Neural cell (in vitro differentiated cells): ENCODE measurements around the gene SORL1-AS1.

Experiments used
- H2AFZ ChIP-seq: fragments of 200-600, 300-800 bp; sonication (generic), shearing (Covaris generic); 2 replicates; pipeline ENCODE4 v1.6.0; 2014; ENCODE audit warnings: low read depth, mild to moderate bottlenecking, antibody characterized with exemption, low read length, moderate library complexity
- H3F3A ChIP-seq: fragments of 200-600 bp; shearing (Covaris generic); 2 replicates; pipeline ENCODE4 v1.6.1; 2016; ENCODE audit warnings: mild to moderate bottlenecking, moderate library complexity, mixed read lengths, antibody characterized with exemption, low read length; ENCODE audit not compliant: insufficient read depth, poor library complexity, severe bottlenecking
- H3K27ac ChIP-seq: fragments of 200-600, 300-800 bp; sonication (generic), shearing (Covaris generic); 2 replicates; pipeline ENCODE4 v1.5.1; 2014; ENCODE audit warnings: mild to moderate bottlenecking, low read length, moderate library complexity
- H3K27me3 ChIP-seq: fragments of 300-800, 200-600 bp; sonication (generic), shearing (Covaris generic); 2 replicates; pipeline ENCODE4 v1.6.0; 2014; ENCODE audit warnings: mild to moderate bottlenecking, low read depth, low read length, moderate library complexity; ENCODE audit not compliant: insufficient read depth
- H3K36me3 ChIP-seq: fragments of 300-800, 200-600 bp; sonication (generic), shearing (Covaris generic); 2 replicates; pipeline ENCODE4 v1.5.1; 2014; ENCODE audit warnings: mild to moderate bottlenecking, antibody characterized with exemption, low read length, moderate library complexity; ENCODE audit not compliant: insufficient read depth
- H3K4me2 ChIP-seq: fragments of 300-800, 200-600 bp; sonication (generic), shearing (Covaris generic); 2 replicates; pipeline ENCODE4 v1.6.0; 2014; ENCODE audit warnings: mild to moderate bottlenecking, low read length
- H3K4me3 ChIP-seq: fragments of 300-800, 200-600 bp; sonication (generic), shearing (Covaris generic); 2 replicates; pipeline ENCODE4 v1.5.1; 2014; ENCODE audit warnings: mild to moderate bottlenecking, low read length, moderate library complexity
- H3K79me2 ChIP-seq: fragments of 200-600 bp; shearing (Covaris generic); replicated peaks from 2 replicates; pipeline ENCODE4 v1.6.0; 2014; ENCODE audit warnings: mild to moderate bottlenecking, low read length, moderate library complexity; ENCODE audit not compliant: insufficient read depth
- H3K9ac ChIP-seq: fragments of 300-800, 200-600 bp; sonication (generic), shearing (Covaris generic); 2 replicates; pipeline ENCODE4 v1.6.1; 2016; ENCODE audit warnings: mild to moderate bottlenecking, low read length, mixed read lengths
- H3K9me2 ChIP-seq: fragments of 200-600 bp; shearing (Covaris generic); 2 replicates; pipeline ENCODE4 v1.6.1; 2016; ENCODE audit warnings: mild to moderate bottlenecking, low read length, mixed read lengths; ENCODE audit not compliant: insufficient read depth
- H3K9me3 ChIP-seq: fragments of 200-600, 300-800 bp; sonication (generic), shearing (Covaris generic); 2 replicates; pipeline ENCODE4 v1.6.1; 2016; ENCODE audit warnings: mild to moderate bottlenecking, mixed run types, low read length, moderate library complexity, mixed read lengths
- H4K20me1 ChIP-seq: fragments of 200-600 bp; shearing (Covaris generic); 2 replicates; pipeline ENCODE4 v1.6.1; 2016; ENCODE audit warnings: mild to moderate bottlenecking, mixed run types; ENCODE audit not compliant: insufficient read depth
- EP300 ChIP-seq: fragments of 450-650 bp; conservative IDR thresholded peaks from 2 replicates; pipeline ENCODE4 v1.6.1; 2014; ENCODE audit warnings: antibody characterized with exemption, mild to moderate bottlenecking, moderate library complexity; ENCODE audit not compliant: poor library complexity, severe bottlenecking
- EZH2 ChIP-seq: fragments of 200-600, 300-800 bp; shearing (Covaris generic), sonication (generic); IDR thresholded peaks from 2 replicates; pipeline ENCODE4 v1.6.1; 2014; ENCODE audit warnings: antibody characterized with exemption, low read length, borderline replicate concordance, mild to moderate bottlenecking; ENCODE audit not compliant: insufficient read depth, poor library complexity, severe bottlenecking
- MXI1 ChIP-seq: fragments of 450-650 bp; conservative IDR thresholded peaks from 2 replicates; pipeline ENCODE4 v1.6.1; 2014; ENCODE audit warnings: antibody characterized with exemption, mild to moderate bottlenecking; ENCODE audit not compliant: poor library complexity, severe bottlenecking
- POLR2AphosphoS5 ChIP-seq: IDR thresholded peaks from 2 replicates; pipeline ENCODE4 v1.6.1; 2012
- RAD21 ChIP-seq: fragments of 450-650 bp; conservative IDR thresholded peaks from 2 replicates; pipeline ENCODE4 v1.6.1; 2014; ENCODE audit warnings: antibody characterized with exemption, mild to moderate bottlenecking, moderate library complexity
- SMC3 ChIP-seq: fragments of 450-650 bp; conservative IDR thresholded peaks from 2 replicates; pipeline ENCODE4 v1.6.1; 2014; ENCODE audit warnings: antibody characterized with exemption, mild to moderate bottlenecking, moderate library complexity; ENCODE audit not compliant: poor library complexity
- TAF1 ChIP-seq: IDR thresholded peaks from 2 replicates; pipeline ENCODE4 v1.6.1; 2012; ENCODE audit warnings: low read depth
- TF ChIP-seq, protein P1 (sequence below): fragments of 450-650 bp; IDR thresholded peaks from 2 replicates; pipeline ENCODE4 v1.5.1; 2014; ENCODE audit warnings: antibody characterized with exemption, mild to moderate bottlenecking, moderate library complexity; ENCODE audit not compliant: poor library complexity, severe bottlenecking
- TF ChIP-seq, protein P2 (sequence below): IDR thresholded peaks from 2 replicates; pipeline ENCODE4 v1.6.1; 2012; ENCODE audit warnings: borderline replicate concordance

The SORL1-AS1 gene

DNA sequence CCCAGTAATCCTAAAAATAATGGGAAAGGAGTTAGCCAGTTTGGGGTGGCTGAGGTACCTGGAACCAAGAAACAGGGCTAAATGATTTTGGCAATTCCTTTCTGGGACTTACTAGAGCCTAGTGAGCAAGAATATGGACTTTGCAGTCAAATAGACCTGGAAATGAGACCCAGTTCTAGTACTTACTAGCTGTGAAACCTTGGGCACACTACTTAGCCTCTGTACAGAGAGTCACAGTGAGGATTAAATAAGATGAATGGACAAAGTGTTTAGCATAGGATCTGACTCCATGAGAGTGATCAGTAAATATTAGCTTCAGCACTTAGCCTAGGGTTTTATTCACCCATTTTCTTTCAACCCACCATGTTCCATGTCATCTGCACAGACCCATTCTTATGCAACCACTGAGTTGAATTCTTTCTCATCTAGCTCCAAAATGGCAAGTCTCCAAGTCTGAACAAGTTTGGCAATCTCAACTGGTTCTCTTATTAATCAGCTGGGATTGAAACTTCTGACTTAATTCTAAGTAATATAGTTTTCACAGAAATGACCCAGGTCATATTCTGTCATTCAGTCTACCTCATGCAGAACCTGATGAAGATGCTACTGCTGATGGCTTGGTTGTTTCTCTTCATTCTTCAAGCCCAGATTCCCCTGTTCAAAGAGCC, 15.6 kb downstream of the SORL1-AS1 start:
- H3K9me3 ChIP-seq, result no peaks in the 10 kb centered on the region
- no peak overlapping the region for H3K9ac ChIP-seq
- no peaks in the 10 kb centered on the region for H4K20me1 ChIP-seq
- no peaks in the 10 kb centered on the region for H3K79me2 ChIP-seq
- no peak overlapping the region for H3K27ac ChIP-seq
- no peaks in the 10 kb centered on the region for H3K9me2 ChIP-seq
- TF ChIP-seq EZH2 (no peak), TAF1 (no peak), MXI1 (no peak), SMC3 (no peak), RAD21 (no peak)
- TF ChIP-seq, protein P1, sequence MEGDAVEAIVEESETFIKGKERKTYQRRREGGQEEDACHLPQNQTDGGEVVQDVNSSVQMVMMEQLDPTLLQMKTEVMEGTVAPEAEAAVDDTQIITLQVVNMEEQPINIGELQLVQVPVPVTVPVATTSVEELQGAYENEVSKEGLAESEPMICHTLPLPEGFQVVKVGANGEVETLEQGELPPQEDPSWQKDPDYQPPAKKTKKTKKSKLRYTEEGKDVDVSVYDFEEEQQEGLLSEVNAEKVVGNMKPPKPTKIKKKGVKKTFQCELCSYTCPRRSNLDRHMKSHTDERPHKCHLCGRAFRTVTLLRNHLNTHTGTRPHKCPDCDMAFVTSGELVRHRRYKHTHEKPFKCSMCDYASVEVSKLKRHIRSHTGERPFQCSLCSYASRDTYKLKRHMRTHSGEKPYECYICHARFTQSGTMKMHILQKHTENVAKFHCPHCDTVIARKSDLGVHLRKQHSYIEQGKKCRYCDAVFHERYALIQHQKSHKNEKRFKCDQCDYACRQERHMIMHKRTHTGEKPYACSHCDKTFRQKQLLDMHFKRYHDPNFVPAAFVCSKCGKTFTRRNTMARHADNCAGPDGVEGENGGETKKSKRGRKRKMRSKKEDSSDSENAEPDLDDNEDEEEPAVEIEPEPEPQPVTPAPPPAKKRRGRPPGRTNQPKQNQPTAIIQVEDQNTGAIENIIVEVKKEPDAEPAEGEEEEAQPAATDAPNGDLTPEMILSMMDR, result no peak
- no peaks in the 10 kb centered on the region for H3K36me3 ChIP-seq
- H3F3A ChIP-seq, result no peaks in the 10 kb centered on the region
- no peak overlapping the region for H3K4me2 ChIP-seq
- no peaks in the 10 kb centered on the region for H3K27me3 ChIP-seq
- no peak overlapping the region for H2AFZ ChIP-seq
- H3K4me3 ChIP-seq, result no peak overlapping the region

DNA sequence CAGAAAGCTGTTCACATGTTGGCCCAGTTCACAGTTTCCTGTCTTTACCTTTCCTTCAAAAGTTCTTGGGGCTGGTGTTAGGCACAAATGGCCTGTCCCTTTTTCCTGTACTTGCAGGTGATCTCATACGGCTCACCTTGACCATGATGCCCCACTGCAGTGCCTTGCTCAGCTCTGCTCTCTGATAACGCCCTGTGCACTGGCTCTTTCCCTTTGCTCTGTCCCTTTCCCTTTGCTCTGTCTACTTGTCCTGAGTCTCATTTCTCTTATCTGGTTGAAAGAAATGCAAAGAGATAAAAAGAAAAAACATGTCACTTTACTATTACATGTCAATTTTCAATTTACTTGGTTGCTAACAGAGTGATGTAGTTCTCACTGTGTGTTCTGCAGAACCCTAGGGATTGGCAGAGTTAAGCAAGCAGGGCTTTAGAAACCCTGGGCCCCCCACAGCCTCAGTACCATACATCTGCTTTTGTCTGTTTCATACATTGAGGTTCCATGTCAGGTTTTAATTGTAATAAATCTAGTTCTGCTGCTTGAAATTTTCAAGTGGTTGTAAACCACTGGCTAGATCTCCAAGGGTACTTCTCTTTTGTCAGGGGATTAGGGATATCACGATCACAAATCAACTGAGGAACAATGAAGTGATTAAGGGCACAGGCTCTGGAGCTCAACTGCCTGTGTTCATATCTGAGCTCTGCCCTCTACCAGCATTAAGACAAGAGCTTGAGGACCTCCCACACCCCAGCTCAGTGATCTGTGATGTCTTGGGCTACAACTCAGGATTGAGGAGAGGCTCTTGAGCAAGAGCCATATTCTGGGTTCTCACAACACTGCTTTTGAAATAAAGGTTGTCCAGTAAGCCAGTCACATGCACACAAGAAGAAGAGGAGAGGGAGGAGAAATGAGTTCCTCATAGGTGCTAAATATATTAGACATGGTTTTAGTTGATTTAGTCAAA, 16.9 kb downstream of the SORL1-AS1 start:
- Histone ChIP-seq H3K4me2 (no peak overlapping the region), H4K20me1 (no peaks in the 10 kb centered on the region), H3K79me2 (no peaks in the 10 kb centered on the region), H3K9me2 (no peaks in the 10 kb centered on the region), H3K27me3 (no peaks in the 10 kb centered on the region), H3K9me3 (no peaks in the 10 kb centered on the region), H3K27ac (no peak overlapping the region), H3K9ac (no peak overlapping the region), H3K36me3 (no peaks in the 10 kb centered on the region), H3F3A (no peaks in the 10 kb centered on the region), H2AFZ (no peak overlapping the region), H3K4me3 (no peak overlapping the region)
- no peak for TF ChIP-seq SMC3
- TF ChIP-seq RAD21, result no peak
- no peak for TF ChIP-seq EP300
- TF ChIP-seq POLR2AphosphoS5, result no peak
- no peak for TF ChIP-seq MXI1
- TF ChIP-seq, protein P2, sequence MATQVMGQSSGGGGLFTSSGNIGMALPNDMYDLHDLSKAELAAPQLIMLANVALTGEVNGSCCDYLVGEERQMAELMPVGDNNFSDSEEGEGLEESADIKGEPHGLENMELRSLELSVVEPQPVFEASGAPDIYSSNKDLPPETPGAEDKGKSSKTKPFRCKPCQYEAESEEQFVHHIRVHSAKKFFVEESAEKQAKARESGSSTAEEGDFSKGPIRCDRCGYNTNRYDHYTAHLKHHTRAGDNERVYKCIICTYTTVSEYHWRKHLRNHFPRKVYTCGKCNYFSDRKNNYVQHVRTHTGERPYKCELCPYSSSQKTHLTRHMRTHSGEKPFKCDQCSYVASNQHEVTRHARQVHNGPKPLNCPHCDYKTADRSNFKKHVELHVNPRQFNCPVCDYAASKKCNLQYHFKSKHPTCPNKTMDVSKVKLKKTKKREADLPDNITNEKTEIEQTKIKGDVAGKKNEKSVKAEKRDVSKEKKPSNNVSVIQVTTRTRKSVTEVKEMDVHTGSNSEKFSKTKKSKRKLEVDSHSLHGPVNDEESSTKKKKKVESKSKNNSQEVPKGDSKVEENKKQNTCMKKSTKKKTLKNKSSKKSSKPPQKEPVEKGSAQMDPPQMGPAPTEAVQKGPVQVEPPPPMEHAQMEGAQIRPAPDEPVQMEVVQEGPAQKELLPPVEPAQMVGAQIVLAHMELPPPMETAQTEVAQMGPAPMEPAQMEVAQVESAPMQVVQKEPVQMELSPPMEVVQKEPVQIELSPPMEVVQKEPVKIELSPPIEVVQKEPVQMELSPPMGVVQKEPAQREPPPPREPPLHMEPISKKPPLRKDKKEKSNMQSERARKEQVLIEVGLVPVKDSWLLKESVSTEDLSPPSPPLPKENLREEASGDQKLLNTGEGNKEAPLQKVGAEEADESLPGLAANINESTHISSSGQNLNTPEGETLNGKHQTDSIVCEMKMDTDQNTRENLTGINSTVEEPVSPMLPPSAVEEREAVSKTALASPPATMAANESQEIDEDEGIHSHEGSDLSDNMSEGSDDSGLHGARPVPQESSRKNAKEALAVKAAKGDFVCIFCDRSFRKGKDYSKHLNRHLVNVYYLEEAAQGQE, result no peak
- TF ChIP-seq TAF1, result no peak
- TF ChIP-seq, protein P1, result no peak
- no peak for TF ChIP-seq EZH2
